Thyroid gland (tissue), 4 donors: ENCODE data around the gene EML1. TPM values are rescaled to one million over a fixed set of nuclear protein-coding genes. Genes with fewer than 3 reads are reported as not detected.

Experiments used
- DNase-seq, 2 donors: peaks; one replicate each; pipeline ENCODE4 v3.0.0-alpha.2; 2019
- H3K27ac ChIP-seq, 3 donors: fragments of 200-600 bp; sonication (generic); 1 replicate in 2 of 3; 2 replicates in 1 of 3; pipeline ENCODE4 v1.5.1; 2016 to 2019; ENCODE audit warnings: mild to moderate bottlenecking in 1 of 3, moderate library complexity in 1 of 3
- H3K27me3 ChIP-seq: fragments of 200-600 bp; sonication (generic); one replicate; pipeline ENCODE4 v1.5.1; 2019
- H3K36me3 ChIP-seq, 2 donors: fragments of 200-600 bp; sonication (generic); one replicate each; pipeline ENCODE4 v1.5.1; 2016 to 2019
- H3K4me1 ChIP-seq, 2 donors: fragments of 200-600 bp; sonication (generic); one replicate each; pipeline ENCODE4 v1.5.1; 2017 to 2019
- H3K4me3 ChIP-seq, 3 donors: fragments of 200-600 bp; sonication (generic); replicated peaks in 1 of 3; 1 replicate in 2 of 3; 2 replicates in 1 of 3; pipeline ENCODE4 v1.5.1; 2016; ENCODE audit warnings: mild to moderate bottlenecking in 1 of 3
- H3K9me3 ChIP-seq: fragments of 200-600 bp; sonication (generic); one replicate; pipeline ENCODE4 v1.5.1; 2017
- POLR2A ChIP-seq, 2 donors: fragments of 450-650 bp; IDR thresholded peaks; one replicate each; pipeline ENCODE4 v1.6.1; 2017; ENCODE audit warnings: antibody characterized with exemption in 2 of 2, mild to moderate bottlenecking in 2 of 2, moderate library complexity in 1 of 2
- WGBS, 2 donors: methylation state at CpG; one replicate each; pipeline ENCODE4 v1.1.5; 2017; 5-methylcytosine and 5-hydroxymethylcytosine counted together
- intact Hi-C: fragments of 100-400 bp; cut with DNase I; formaldehyde crosslinking; loops from one replicate; pipeline ENCODE4 v1.15.1; 2023
- total RNA-seq, 4 donors: library from RNA; depleted of rRNA; stranded (reverse); fragments of >200 nt; gene quantifications; one replicate each; pipeline ENCODE4 v1.2.3, GENCODE V29; 2016
- TF ChIP-seq, protein P1 (sequence below), 6 experiments: fragments of 200-600 bp in 3 of 6; fragments of 450-650 bp in 3 of 6; sonication (generic) in 3 of 6; IDR thresholded peaks; one replicate each; pipeline ENCODE4 v1.5.1; 2016 to 2019; ENCODE audit warnings: antibody characterized with exemption in 6 of 6, mild to moderate bottlenecking in 2 of 6, inconsistent platforms in 1 of 6, moderate library complexity in 1 of 6

EML1 gene
- total RNA-seq, 4 donors from 2014 or later: 24.2 to 58.7 (median 37.9) TPM

DNA sequence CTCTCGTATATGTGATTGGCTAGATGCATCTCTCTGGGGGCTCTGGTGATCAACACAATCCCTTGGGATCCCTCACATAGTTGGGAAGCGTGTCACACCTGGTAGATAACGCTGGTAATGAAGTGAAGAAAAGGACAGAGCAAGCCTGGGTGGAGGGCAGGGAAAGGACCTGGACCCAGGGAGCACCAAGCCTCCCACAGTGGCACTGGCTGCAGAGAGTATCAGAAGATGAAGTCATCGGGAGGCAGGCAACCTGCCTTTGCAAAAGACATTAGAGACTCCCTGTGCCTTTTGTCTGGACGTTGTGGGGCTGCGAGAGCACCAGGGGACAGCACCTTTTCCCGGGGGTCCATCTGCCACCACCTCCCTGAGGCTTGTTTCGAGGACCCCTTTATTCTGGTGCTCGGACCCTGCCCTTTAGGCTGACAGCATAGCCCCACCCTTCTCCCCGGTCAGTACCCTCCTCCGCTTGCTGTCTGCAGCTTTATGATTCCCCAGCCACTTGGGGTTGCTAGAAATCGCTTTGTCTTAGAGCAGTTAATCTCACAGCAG, 116.4 kb downstream of the EML1 start:
- Histone ChIP-seq H3K9me3 (no peaks in the 10 kb centered on the region), H3K27me3 (no peaks in the 10 kb centered on the region), H3K4me3 (no peak overlapping the region), H3K27ac (no peak overlapping the region), H3K4me1 (no peaks in the 10 kb centered on the region), H3K36me3 (peaks cover 5 to 18% of the 10 kb centered on the region in 2 donors)
- intact Hi-C loops: no loop called here
- no peak for DNase-seq
- WGBS, 2 donors: 92 to 95% methylated on average over 12 of the region's 12 CpGs
- TF ChIP-seq POLR2A (IDR thresholded peaks at IDR 0.05): no peak
- TF ChIP-seq, protein P1, sequence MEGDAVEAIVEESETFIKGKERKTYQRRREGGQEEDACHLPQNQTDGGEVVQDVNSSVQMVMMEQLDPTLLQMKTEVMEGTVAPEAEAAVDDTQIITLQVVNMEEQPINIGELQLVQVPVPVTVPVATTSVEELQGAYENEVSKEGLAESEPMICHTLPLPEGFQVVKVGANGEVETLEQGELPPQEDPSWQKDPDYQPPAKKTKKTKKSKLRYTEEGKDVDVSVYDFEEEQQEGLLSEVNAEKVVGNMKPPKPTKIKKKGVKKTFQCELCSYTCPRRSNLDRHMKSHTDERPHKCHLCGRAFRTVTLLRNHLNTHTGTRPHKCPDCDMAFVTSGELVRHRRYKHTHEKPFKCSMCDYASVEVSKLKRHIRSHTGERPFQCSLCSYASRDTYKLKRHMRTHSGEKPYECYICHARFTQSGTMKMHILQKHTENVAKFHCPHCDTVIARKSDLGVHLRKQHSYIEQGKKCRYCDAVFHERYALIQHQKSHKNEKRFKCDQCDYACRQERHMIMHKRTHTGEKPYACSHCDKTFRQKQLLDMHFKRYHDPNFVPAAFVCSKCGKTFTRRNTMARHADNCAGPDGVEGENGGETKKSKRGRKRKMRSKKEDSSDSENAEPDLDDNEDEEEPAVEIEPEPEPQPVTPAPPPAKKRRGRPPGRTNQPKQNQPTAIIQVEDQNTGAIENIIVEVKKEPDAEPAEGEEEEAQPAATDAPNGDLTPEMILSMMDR (IDR thresholded peaks at IDR 0.05): no peak

DNA sequence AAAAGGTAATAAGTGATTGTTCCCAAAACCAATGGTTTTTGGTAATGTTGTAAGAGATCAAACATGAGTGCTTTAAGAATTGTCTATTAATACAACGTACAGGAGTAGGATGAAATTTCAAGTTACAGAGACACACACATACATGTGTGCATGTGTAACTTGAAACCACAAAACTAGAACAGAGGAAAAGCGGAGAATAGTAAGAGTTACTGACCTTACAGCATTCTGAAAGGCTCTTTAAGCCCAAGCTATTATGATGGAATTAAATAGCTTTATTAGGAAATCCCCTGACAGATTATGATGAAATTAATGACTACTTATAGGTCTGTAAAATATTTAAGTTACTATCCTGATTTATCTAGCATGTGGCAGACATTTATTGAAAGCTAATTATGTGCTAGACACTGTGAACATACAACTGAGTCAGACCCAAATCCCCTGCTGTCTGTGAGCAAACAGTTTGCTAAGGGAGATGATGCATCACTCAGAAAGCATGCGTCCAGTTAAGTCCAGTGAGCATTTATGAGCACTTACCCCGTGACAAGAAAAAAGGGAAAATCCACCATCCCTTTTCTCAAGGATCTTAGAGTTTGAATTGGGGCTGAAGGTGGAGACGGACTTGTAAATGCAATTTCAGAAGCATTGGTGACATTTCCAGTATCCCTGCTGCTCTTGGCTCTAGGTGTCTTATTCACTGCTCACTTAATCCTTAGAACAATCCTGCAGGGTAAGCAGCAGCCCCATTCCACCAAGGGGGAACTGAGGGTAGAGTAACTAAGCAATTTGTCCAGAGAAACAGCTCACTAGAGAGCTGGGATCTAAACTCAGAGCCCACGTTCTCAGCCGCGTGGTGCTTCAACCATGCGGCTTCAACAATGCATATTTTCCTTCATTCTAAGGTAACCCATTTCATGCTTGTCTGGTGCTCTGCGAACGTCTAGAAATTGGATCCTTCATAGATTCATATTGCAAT, 117.4 kb downstream of the EML1 start:
- H3K4me3 ChIP-seq: no peak overlapping the region
- TF ChIP-seq POLR2A (IDR thresholded peaks at IDR 0.05): no peak
- TF ChIP-seq, protein P1 (IDR thresholded peaks at IDR 0.05): no peak
- peaks cover 7 to 24% of the 10 kb centered on the region in 2 donors for H3K36me3 ChIP-seq
- WGBS, 2 donors: 85 to 92% methylated on average over 11 of the region's 11 CpGs
- no peak for DNase-seq
- no peaks in the 10 kb centered on the region for H3K9me3 ChIP-seq
- intact Hi-C loops: no loop called here
- H3K27ac ChIP-seq: no peak overlapping the region
- no peaks in the 10 kb centered on the region for H3K27me3 ChIP-seq
- no peaks in the 10 kb centered on the region for H3K4me1 ChIP-seq

DNA sequence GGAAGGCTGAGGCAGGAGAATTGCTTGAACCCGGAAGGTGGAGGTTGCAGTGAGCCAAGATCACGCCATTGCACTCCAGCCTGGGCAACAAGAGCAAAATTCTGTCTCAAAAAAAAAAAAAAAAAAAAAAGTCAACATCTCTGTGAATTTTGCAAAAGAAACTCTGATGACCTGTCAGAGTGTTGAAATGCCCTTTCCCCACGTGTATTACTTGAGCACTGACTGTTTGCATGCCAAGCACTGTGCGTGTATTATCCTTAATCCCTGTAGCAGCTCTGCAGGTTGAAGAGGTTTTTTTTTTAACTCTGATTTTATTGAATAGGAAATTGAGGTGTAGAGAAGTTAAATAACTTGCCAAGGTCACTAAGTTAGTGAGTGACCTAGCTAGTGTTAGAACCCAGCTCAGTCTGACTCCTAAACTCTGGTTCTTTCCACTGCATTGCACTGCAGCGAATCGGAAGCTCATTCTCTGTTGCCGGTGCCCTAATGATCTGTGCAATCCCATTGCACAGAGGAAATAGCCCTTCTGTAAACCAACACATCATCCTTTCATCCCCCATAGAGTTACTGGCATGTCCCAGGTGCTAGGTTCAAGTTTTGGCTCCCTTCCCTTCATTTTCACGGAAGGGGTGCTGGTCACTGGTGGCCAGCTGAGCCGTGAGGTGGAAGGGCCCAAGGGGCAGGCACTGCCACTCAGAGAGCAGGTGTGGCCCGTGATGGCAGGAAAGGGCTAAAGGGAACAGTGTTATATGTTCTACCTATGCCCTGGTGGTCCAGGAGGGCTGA, 122.3 kb downstream of the EML1 start:
- Histone ChIP-seq H3K9me3 (no peaks in the 10 kb centered on the region), H3K4me1 (no peaks in the 10 kb centered on the region), H3K27me3 (no peaks in the 10 kb centered on the region), H3K36me3 (peaks cover 11 to 26% of the 10 kb centered on the region in 2 donors), H3K27ac (no peak overlapping the region), H3K4me3 (no peak overlapping the region)
- no peak for DNase-seq
- TF ChIP-seq, protein P1 (IDR thresholded peaks at IDR 0.05): no peak
- 83 to 97% methylated on average over 10 of the region's 10 CpGs for WGBS, 2 donors
- intact Hi-C loops: no loop called here

DNA sequence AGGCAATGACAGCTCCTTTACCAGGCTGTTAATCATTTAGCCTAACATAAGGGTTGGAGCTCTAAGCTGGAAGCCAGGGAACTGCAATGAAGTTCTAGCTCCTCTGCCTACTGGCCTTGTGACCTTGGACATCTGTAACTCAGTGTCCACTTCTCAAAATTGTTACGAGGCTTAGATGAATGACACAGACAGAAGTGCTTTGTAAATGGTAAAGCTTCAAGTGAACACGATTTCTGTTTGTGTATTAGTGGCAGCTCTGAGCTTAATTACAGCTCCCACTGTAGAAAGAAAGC, 122.8 kb downstream of the EML1 start:
- 90 to 96% methylated on average over 2 of the region's 2 CpGs for WGBS, 2 donors
- H3K36me3 ChIP-seq: peaks cover 11 to 26% of the 10 kb centered on the region in 2 donors
- intact Hi-C loops: no loop called here

More for the DNA sequence above, 122.8 kb downstream of the EML1 start:
- TF ChIP-seq, protein P1 (IDR thresholded peaks at IDR 0.05): no peak
- TF ChIP-seq POLR2A (IDR thresholded peaks at IDR 0.05): no peak
- H3K4me1 ChIP-seq: no peaks in the 10 kb centered on the region
- DNase-seq: no peak
- no peak overlapping the region for H3K27ac ChIP-seq
- no peak overlapping the region for H3K4me3 ChIP-seq
- H3K27me3 ChIP-seq: no peaks in the 10 kb centered on the region
- no peaks in the 10 kb centered on the region for H3K9me3 ChIP-seq
